Measurements from ENCODE around the gene TEAD1. TPM values are rescaled to one million over a fixed set of nuclear protein-coding genes. Genes with fewer than 3 reads are reported as not detected.

TEAD1 gene
- total and polyA plus RNA-seq, 2 experiments from 2014 or later: 24.5 to 103 TPM

GRCh38 chr11:12669930-12670329, 4.3 kb upstream of the TEAD1 start:
- H3K27me3 ChIP-seq (ENCODE audit: insufficient read depth): peaks cover 11% of the 10 kb centered on the region; the same call in 1 of the 2 replicates
- no peak overlapping the region for H3K4me2 ChIP-seq
- no peaks in the 10 kb centered on the region for H3F3A ChIP-seq (replicated peaks; ENCODE audit: low read depth)
- H3K36me3 ChIP-seq (ENCODE audit: insufficient read depth): no peaks in the 10 kb centered on the region
- no peak overlapping the region for H3K27ac ChIP-seq (ENCODE audit: low read depth)
- Mint-ChIP-seq H3K9me3 (peaks cover 5% of the 10 kb centered on the region; the same call in 1 of the 3 replicates), H3K4me1 (peaks cover 3% of the 10 kb centered on the region; the same call in 1 of the 3 replicates), H3K36me3 (ENCODE audit: low read depth) (no peaks in the 10 kb centered on the region; the same call in 2 of the 3 replicates), H3K4me3 (no peak overlapping the region), H3K27ac (no peak overlapping the region), H3K27me3 (ENCODE audit: insufficient read depth, low read depth, poor library complexity) (peaks cover 4% of the 10 kb centered on the region)
- TF ChIP-seq POLR2AphosphoS5 (IDR thresholded peaks at IDR 0.05; ENCODE audit: low read depth) (no peak), CTCF (conservative IDR thresholded peaks at IDR 0.05; ENCODE audit: low read depth in 2 of 2) (0 out of 4 replicates have a peak, but pooled peaks of 1 of the 2 experiments have one; percentile 10)
- no peak overlapping the region for H2AFZ ChIP-seq
- no peak overlapping the region for H3K4me3 ChIP-seq
- peaks cover 3% of the 10 kb centered on the region; the same call in 1 of the 2 replicates for H3K9me2 ChIP-seq (ENCODE audit: insufficient read depth)
- H3K79me2 ChIP-seq (replicated peaks; ENCODE audit: insufficient read depth): no peaks in the 10 kb centered on the region
- ATAC-seq (no peak), DNase-seq (ENCODE audit: low spot score) (no peak)
- no peaks in the 10 kb centered on the region for H3K4me1 ChIP-seq (ENCODE audit: insufficient read depth)
- no peaks in the 10 kb centered on the region for H4K20me1 ChIP-seq (replicated peaks; ENCODE audit: insufficient read depth)

GRCh38 chr11:12671370-12671769, 2.9 kb upstream of the TEAD1 start:
- H3K79me2 ChIP-seq (replicated peaks; ENCODE audit: insufficient read depth): peaks cover 11% of the 10 kb centered on the region
- H3K4me1 ChIP-seq (ENCODE audit: insufficient read depth): no peaks in the 10 kb centered on the region
- no peaks in the 10 kb centered on the region for H4K20me1 ChIP-seq (replicated peaks; ENCODE audit: insufficient read depth)
- no peak overlapping the region for H3K27ac ChIP-seq (ENCODE audit: low read depth)
- H3K27me3 ChIP-seq (ENCODE audit: insufficient read depth): peaks cover 11% of the 10 kb centered on the region; the same call in 1 of the 2 replicates
- no peak for ATAC-seq
- Mint-ChIP-seq H3K27me3 (ENCODE audit: insufficient read depth, low read depth, poor library complexity) (peaks cover 10% of the 10 kb centered on the region), H3K36me3 (ENCODE audit: low read depth) (peaks cover 3% of the 10 kb centered on the region; the same call in 1 of the 3 replicates), H3K27ac (no peak overlapping the region), H3K9me3 (peaks cover 5% of the 10 kb centered on the region; the same call in 1 of the 3 replicates), H3K4me1 (peaks cover 9% of the 10 kb centered on the region), H3K4me3 (no peak overlapping the region)
- H3K4me3 ChIP-seq: no peak overlapping the region
- no peak for DNase-seq (ENCODE audit: low spot score)
- no peaks in the 10 kb centered on the region for H3F3A ChIP-seq (replicated peaks; ENCODE audit: low read depth)
- H3K36me3 ChIP-seq (ENCODE audit: insufficient read depth): no peaks in the 10 kb centered on the region
- no peak overlapping the region for H3K4me2 ChIP-seq
- peaks cover 3% of the 10 kb centered on the region; the same call in 1 of the 2 replicates for H3K9me2 ChIP-seq (ENCODE audit: insufficient read depth)
- no peak overlapping the region for H2AFZ ChIP-seq
- TF ChIP-seq ZNF331 (CRISPR knock-in tag; IDR thresholded peaks at IDR 0.05; ENCODE audit: low read depth): no peak
- no peak for TF ChIP-seq NANOG (IDR thresholded peaks at IDR 0.05; ENCODE audit: borderline replicate concordance)
- no peak for TF ChIP-seq JUNB (IDR thresholded peaks at IDR 0.05; ENCODE audit: unreplicated experiment)
- TF ChIP-seq, protein P1, sequence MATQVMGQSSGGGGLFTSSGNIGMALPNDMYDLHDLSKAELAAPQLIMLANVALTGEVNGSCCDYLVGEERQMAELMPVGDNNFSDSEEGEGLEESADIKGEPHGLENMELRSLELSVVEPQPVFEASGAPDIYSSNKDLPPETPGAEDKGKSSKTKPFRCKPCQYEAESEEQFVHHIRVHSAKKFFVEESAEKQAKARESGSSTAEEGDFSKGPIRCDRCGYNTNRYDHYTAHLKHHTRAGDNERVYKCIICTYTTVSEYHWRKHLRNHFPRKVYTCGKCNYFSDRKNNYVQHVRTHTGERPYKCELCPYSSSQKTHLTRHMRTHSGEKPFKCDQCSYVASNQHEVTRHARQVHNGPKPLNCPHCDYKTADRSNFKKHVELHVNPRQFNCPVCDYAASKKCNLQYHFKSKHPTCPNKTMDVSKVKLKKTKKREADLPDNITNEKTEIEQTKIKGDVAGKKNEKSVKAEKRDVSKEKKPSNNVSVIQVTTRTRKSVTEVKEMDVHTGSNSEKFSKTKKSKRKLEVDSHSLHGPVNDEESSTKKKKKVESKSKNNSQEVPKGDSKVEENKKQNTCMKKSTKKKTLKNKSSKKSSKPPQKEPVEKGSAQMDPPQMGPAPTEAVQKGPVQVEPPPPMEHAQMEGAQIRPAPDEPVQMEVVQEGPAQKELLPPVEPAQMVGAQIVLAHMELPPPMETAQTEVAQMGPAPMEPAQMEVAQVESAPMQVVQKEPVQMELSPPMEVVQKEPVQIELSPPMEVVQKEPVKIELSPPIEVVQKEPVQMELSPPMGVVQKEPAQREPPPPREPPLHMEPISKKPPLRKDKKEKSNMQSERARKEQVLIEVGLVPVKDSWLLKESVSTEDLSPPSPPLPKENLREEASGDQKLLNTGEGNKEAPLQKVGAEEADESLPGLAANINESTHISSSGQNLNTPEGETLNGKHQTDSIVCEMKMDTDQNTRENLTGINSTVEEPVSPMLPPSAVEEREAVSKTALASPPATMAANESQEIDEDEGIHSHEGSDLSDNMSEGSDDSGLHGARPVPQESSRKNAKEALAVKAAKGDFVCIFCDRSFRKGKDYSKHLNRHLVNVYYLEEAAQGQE (IDR thresholded peaks at IDR 0.05; ENCODE audit: unreplicated experiment): no peak
- TF ChIP-seq STAT1 (IDR thresholded peaks at IDR 0.05; ENCODE audit: unreplicated experiment): no peak
- no peak for TF ChIP-seq CTCF (conservative IDR thresholded peaks at IDR 0.05; ENCODE audit: low read depth in 2 of 2)
